ENCODE data around the gene ALX4. TPM values are rescaled to one million over a fixed set of nuclear protein-coding genes. Genes with fewer than 3 reads are reported as not detected.

Gene ALX4
- total RNA-seq, 1 experiment from 2014 or later = not detected

- H4K20me1 ChIP-seq (ENCODE audit: insufficient read depth, low read depth, low read length) = no peaks in the 10 kb centered on the region
- H3K79me2 ChIP-seq (ENCODE audit: low read length) = no peaks in the 10 kb centered on the region
- no peaks in the 10 kb centered on the region for H3K27me3 ChIP-seq (ENCODE audit: low read length)
- no peaks in the 10 kb centered on the region for H3K4me1 ChIP-seq (ENCODE audit: low read length)
- no peaks in the 10 kb centered on the region for H3K36me3 ChIP-seq (ENCODE audit: insufficient read depth, low read length)
- H3K4me2 ChIP-seq (ENCODE audit: low read depth, low read length, poor library complexity, severe bottlenecking) = no peak overlapping the region
- H3K9ac ChIP-seq (ENCODE audit: low read length) = no peak overlapping the region
- DNase-seq = no peak
- H2AFZ ChIP-seq (ENCODE audit: low read length) = no peak overlapping the region
- no peak overlapping the region for H3K27ac ChIP-seq (ENCODE audit: low read length)
- H3K9me2 ChIP-seq (replicated peaks; ENCODE audit: insufficient read depth, low read length) = no peaks in the 10 kb centered on the region
- no peaks in the 10 kb centered on the region for H3K9me3 ChIP-seq (ENCODE audit: low read length)
- no peak overlapping the region for H3K4me3 ChIP-seq (ENCODE audit: low read length)
These were observed 195 bp upstream of the ALX4 start for GRCh38 chr11:44310206-44310462.

GRCh38 chr11:44308923-44309477, 939 bp downstream of the ALX4 start:
- H3K4me3 ChIP-seq (ENCODE audit: low read length) = no peak overlapping the region
- no peaks in the 10 kb centered on the region for H3K27me3 ChIP-seq (ENCODE audit: low read length)
- no peak overlapping the region for H3K9ac ChIP-seq (ENCODE audit: low read length)
- no peaks in the 10 kb centered on the region for H3K4me1 ChIP-seq (ENCODE audit: low read length)
- no peak for DNase-seq
- H3K4me2 ChIP-seq (ENCODE audit: low read depth, low read length, poor library complexity, severe bottlenecking) = no peak overlapping the region
- no peaks in the 10 kb centered on the region for H3K36me3 ChIP-seq (ENCODE audit: insufficient read depth, low read length)
- H4K20me1 ChIP-seq (ENCODE audit: insufficient read depth, low read depth, low read length) = no peaks in the 10 kb centered on the region
- no peaks in the 10 kb centered on the region for H3K9me2 ChIP-seq (replicated peaks; ENCODE audit: insufficient read depth, low read length)
- no peaks in the 10 kb centered on the region for H3K79me2 ChIP-seq (ENCODE audit: low read length)
- no peak overlapping the region for H3K27ac ChIP-seq (ENCODE audit: low read length)
- no peak overlapping the region for H2AFZ ChIP-seq (ENCODE audit: low read length)
- H3K9me3 ChIP-seq (ENCODE audit: low read length) = no peaks in the 10 kb centered on the region

GRCh38 chr11:44308256-44308922, 1.6 kb downstream of the ALX4 start:
- Histone ChIP-seq H3K4me3 (ENCODE audit: low read length) (no peak overlapping the region), H3K4me2 (ENCODE audit: low read depth, low read length, poor library complexity, severe bottlenecking) (no peak overlapping the region), H3K9me3 (ENCODE audit: low read length) (no peaks in the 10 kb centered on the region), H3K27me3 (ENCODE audit: low read length) (no peaks in the 10 kb centered on the region), H3K4me1 (ENCODE audit: low read length) (no peaks in the 10 kb centered on the region), H3K9me2 (replicated peaks; ENCODE audit: insufficient read depth, low read length) (no peaks in the 10 kb centered on the region), H3K27ac (ENCODE audit: low read length) (no peak overlapping the region), H4K20me1 (ENCODE audit: insufficient read depth, low read depth, low read length) (no peaks in the 10 kb centered on the region), H2AFZ (ENCODE audit: low read length) (no peak overlapping the region), H3K36me3 (ENCODE audit: insufficient read depth, low read length) (no peaks in the 10 kb centered on the region), H3K9ac (ENCODE audit: low read length) (no peak overlapping the region), H3K79me2 (ENCODE audit: low read length) (no peaks in the 10 kb centered on the region)
- DNase-seq = no peak

- no peak overlapping the region for H2AFZ ChIP-seq (ENCODE audit: low read length)
- DNase-seq = no peak
- no peaks in the 10 kb centered on the region for H4K20me1 ChIP-seq (ENCODE audit: insufficient read depth, low read depth, low read length)
- H3K9me3 ChIP-seq (ENCODE audit: low read length) = no peaks in the 10 kb centered on the region
- H3K79me2 ChIP-seq (ENCODE audit: low read length) = no peaks in the 10 kb centered on the region
- H3K9ac ChIP-seq (ENCODE audit: low read length) = no peak overlapping the region
- H3K27ac ChIP-seq (ENCODE audit: low read length) = no peak overlapping the region
- H3K27me3 ChIP-seq (ENCODE audit: low read length) = no peaks in the 10 kb centered on the region
- no peak overlapping the region for H3K4me3 ChIP-seq (ENCODE audit: low read length)
- no peaks in the 10 kb centered on the region for H3K9me2 ChIP-seq (replicated peaks; ENCODE audit: insufficient read depth, low read length)
- H3K4me2 ChIP-seq (ENCODE audit: low read depth, low read length, poor library complexity, severe bottlenecking) = no peak overlapping the region
- no peaks in the 10 kb centered on the region for H3K4me1 ChIP-seq (ENCODE audit: low read length)
- H3K36me3 ChIP-seq (ENCODE audit: insufficient read depth, low read length) = no peaks in the 10 kb centered on the region
These were observed 2.4 kb downstream of the ALX4 start for GRCh38 chr11:44307340-44308099.

GRCh38 chr11:44306918-44307244, 3.1 kb downstream of the ALX4 start:
- Histone ChIP-seq H2AFZ (ENCODE audit: low read length) (no peak overlapping the region), H3K9ac (ENCODE audit: low read length) (no peak overlapping the region), H3K9me3 (ENCODE audit: low read length) (no peaks in the 10 kb centered on the region), H4K20me1 (ENCODE audit: insufficient read depth, low read depth, low read length) (no peaks in the 10 kb centered on the region), H3K4me1 (ENCODE audit: low read length) (no peaks in the 10 kb centered on the region), H3K79me2 (ENCODE audit: low read length) (no peaks in the 10 kb centered on the region), H3K27ac (ENCODE audit: low read length) (no peak overlapping the region), H3K4me3 (ENCODE audit: low read length) (no peak overlapping the region), H3K4me2 (ENCODE audit: low read depth, low read length, poor library complexity, severe bottlenecking) (no peak overlapping the region), H3K36me3 (ENCODE audit: insufficient read depth, low read length) (no peaks in the 10 kb centered on the region), H3K9me2 (replicated peaks; ENCODE audit: insufficient read depth, low read length) (no peaks in the 10 kb centered on the region), H3K27me3 (ENCODE audit: low read length) (no peaks in the 10 kb centered on the region)
- no peak for DNase-seq

- Histone ChIP-seq H3K9me3 (ENCODE audit: low read length) (no peaks in the 10 kb centered on the region), H2AFZ (ENCODE audit: low read length) (no peak overlapping the region), H3K36me3 (ENCODE audit: insufficient read depth, low read length) (no peaks in the 10 kb centered on the region), H3K4me2 (ENCODE audit: low read depth, low read length, poor library complexity, severe bottlenecking) (peak overlapping the region; percentile 17), H3K27ac (ENCODE audit: low read length) (no peak overlapping the region), H4K20me1 (ENCODE audit: insufficient read depth, low read depth, low read length) (no peaks in the 10 kb centered on the region), H3K4me3 (ENCODE audit: low read length) (peak overlapping the region; percentile 15; the same call in 1 of the 2 replicates), H3K4me1 (ENCODE audit: low read length) (no peaks in the 10 kb centered on the region), H3K79me2 (ENCODE audit: low read length) (no peaks in the 10 kb centered on the region), H3K9ac (ENCODE audit: low read length) (no peak overlapping the region), H3K27me3 (ENCODE audit: low read length) (no peaks in the 10 kb centered on the region), H3K9me2 (replicated peaks; ENCODE audit: insufficient read depth, low read length) (no peaks in the 10 kb centered on the region)
- DNase-seq = no peak
These were observed 3.7 kb downstream of the ALX4 start for GRCh38 chr11:44306052-44306917.

- Histone ChIP-seq H3K79me2 (ENCODE audit: low read length) (no peaks in the 10 kb centered on the region), H3K4me1 (ENCODE audit: low read length) (no peaks in the 10 kb centered on the region), H3K4me2 (ENCODE audit: low read depth, low read length, poor library complexity, severe bottlenecking) (peak overlapping the region; percentile 17), H2AFZ (ENCODE audit: low read length) (no peak overlapping the region), H3K27ac (ENCODE audit: low read length) (no peak overlapping the region), H3K36me3 (ENCODE audit: insufficient read depth, low read length) (no peaks in the 10 kb centered on the region), H4K20me1 (ENCODE audit: insufficient read depth, low read depth, low read length) (no peaks in the 10 kb centered on the region), H3K27me3 (ENCODE audit: low read length) (no peaks in the 10 kb centered on the region), H3K4me3 (ENCODE audit: low read length) (peak overlapping the region; percentile 15; the same call in 1 of the 2 replicates), H3K9ac (ENCODE audit: low read length) (no peak overlapping the region), H3K9me3 (ENCODE audit: low read length) (no peaks in the 10 kb centered on the region), H3K9me2 (replicated peaks; ENCODE audit: insufficient read depth, low read length) (no peaks in the 10 kb centered on the region)
- no peak for DNase-seq
These were observed 4.4 kb downstream of the ALX4 start for GRCh38 chr11:44305470-44306051.

GRCh38 chr11:44305026-44305469, 4.9 kb downstream of the ALX4 start:
- Histone ChIP-seq H3K4me1 (ENCODE audit: low read length) (no peaks in the 10 kb centered on the region), H3K79me2 (ENCODE audit: low read length) (no peaks in the 10 kb centered on the region), H3K36me3 (ENCODE audit: insufficient read depth, low read length) (no peaks in the 10 kb centered on the region), H4K20me1 (ENCODE audit: insufficient read depth, low read depth, low read length) (no peaks in the 10 kb centered on the region), H3K4me3 (ENCODE audit: low read length) (no peak overlapping the region), H3K27ac (ENCODE audit: low read length) (no peak overlapping the region), H2AFZ (ENCODE audit: low read length) (no peak overlapping the region), H3K4me2 (ENCODE audit: low read depth, low read length, poor library complexity, severe bottlenecking) (peak overlapping the region; percentile 17), H3K9me3 (ENCODE audit: low read length) (no peaks in the 10 kb centered on the region), H3K27me3 (ENCODE audit: low read length) (no peaks in the 10 kb centered on the region), H3K9me2 (replicated peaks; ENCODE audit: insufficient read depth, low read length) (no peaks in the 10 kb centered on the region), H3K9ac (ENCODE audit: low read length) (no peak overlapping the region)
- DNase-seq = no peak
